HL-60/S4 (cell line): ENCODE measurements around the gene TOR2A.

ENCODE experiments used
- in situ Hi-C: fragments of 300-500 bp; cut with MboI; formaldehyde crosslinking; loops from 2 replicates; pipeline ENCODE4 v1.14.3; 2022; ENCODE audit warnings: low sequenced_read_pairs

Gene TOR2A

DNA sequence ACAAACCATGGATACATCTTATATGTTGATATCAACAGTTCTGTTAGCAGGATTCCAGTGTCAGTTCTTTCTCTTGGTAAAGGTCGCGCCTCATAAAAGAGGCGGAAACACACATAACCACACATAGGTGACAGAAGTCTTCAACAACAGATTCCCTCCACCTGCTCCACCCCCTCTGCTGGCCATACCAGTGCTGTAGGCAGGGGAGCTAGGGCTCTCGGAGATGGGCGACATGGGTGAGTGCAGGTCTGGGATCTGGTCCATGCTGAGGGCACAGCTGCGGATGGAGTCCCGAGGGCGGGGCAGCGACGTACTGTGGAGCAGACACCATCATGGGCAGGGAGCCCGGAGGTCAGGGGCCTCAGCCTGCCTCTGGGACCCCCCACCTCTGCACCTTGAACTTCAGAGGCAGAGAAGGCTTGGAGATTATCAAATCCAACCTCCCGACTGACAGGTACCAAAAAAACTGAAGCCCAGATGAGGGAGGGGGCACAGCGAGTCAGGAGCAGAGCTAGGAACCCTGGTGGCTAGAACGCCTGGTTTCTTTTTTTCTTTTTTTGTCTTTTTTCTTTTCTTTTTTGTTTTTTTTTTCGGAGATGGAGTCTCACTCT lies 12.0 kb upstream of the TOR2A start:
- in situ Hi-C loops: no loop called here

DNA sequence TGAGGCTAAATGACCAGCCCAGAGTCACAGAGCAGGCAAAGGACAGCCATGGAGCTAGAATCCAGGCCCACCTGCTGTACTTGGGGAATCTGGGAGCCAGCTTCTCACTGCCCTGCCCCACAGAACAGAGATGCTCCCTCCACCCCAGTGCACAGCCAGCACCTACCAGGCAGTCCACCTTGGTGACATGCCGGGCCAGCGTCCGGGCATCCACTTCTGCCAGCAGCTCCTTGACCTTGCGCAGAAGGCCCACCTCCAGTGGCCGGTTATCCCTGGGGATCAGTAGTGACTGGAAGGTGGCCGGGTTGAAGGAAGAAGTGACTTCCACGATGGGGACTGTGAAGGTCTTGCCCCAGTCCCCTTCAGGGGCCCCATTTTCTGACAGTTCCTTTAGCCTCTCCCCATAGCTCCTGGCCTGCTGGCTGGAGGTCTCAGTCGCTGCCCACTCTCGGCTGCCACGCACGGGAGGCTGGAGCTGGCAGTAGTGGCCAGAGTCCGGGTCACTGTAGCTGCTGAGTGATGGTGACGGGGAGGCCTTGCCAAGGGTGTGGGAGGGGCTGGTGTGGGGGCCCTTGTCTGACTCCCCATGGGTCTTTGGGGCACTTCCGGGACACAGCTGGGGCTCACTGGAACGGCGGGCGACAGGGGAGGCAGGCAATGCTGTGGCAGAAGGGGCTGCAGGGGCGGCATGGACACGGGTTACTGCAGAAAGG lies 9.5 kb upstream of the TOR2A start:
- in situ Hi-C loops: no loop called here

DNA sequence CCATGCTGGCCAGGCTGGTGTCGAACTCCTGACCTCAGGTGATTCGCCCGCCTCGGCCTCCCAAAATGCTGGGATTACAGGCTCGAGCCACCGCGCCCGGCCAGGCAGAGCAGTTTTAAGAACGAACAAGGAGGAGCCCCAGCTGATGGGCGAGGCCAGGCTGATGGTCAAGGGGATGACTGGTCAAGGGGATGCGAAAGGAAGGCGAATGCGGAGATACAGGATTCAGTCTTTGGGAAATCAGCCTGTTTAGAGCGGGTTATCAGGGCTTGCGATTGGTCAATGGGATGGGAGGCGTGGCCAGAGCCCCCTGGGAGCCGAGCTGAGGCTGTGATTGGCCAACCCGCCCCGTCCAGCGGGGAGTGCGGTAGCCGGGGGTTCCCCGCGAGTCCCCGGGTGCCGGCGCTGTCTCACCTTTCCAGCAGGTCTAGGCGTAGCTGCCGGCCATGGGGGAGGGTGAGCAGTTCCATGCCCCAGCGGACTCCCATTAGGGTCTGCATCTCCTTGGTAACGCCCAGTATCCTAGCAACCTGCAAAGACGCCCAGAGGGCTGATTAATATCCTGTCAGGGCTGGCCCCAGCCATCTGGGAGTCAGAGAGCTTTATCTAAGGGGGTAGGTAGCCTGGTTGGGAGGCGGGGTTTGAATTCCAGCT lies 7.5 kb upstream of the TOR2A start:
- in situ Hi-C loops: no loop called here

DNA sequence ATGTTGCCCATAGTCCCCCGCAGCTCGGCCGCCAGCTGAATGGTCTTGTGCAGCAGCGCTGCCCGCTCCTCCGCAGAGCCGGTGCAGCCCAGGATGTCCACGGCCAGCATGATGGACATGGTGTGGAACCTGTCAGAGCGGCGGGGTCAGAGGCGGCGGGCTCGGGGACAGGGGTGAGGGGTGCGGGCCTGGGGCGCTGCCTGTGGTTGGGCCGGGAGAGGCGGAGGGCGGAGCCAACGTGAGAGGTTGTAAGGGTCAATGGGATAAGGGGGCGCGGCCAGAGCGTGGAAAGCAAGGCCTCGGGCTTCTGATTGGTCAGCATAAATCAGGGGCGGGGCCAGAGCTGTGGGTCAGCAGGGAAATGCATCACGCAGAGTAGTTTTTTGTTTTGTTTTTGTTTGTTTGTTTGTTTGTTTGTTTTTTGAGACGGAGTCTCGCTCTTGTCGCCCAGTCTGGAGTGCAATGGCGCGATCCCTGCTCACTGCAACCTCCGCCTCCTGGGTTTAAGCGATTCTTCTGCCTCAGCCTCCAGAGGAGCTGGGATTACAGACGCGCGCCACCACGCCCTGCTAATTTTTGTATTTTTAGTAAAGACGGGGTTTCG lies 6.8 kb upstream of the TOR2A start:
- in situ Hi-C loops: no loop called here

DNA sequence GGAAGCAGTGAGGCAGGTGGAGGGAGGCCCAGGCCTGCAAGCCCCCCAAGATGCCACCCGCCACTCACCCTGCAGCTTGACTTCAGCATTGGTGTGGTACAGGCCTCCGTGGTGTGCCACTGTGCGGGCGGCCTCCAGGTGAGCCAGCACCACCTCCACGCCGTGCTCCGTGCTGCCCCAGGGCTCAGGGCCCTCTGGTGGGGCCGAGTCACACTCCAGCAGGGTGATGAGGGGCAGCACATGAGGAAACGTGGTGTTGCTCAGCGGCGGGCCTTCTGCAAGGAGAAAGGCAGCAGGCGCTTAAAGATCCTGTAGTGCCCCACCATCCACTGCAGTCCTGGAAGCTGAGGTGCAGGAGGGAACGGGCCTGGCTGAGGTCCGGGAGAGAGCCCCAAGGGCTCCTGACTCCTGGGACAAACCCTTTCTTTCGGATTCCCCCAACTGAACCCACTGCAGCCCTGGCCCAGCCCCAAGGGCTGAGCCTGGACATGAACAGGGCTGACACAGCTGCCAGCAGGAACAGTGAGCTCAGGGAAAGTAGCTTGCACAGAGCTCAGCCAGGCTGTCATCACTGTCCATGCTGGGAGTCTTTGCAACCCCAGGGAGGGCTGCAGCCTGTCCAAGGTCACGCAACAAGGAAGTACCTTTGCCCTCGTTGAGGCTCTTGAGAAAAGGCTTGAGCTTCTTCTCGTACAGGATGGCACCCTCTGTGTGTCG lies 4.7 kb upstream of the TOR2A start:
- in situ Hi-C loops: loop anchor here (5.0 to 10.0 kb wide), 4 partner anchors 43 to 235 kb away; partner anchors contain the start of gene AK1

DNA sequence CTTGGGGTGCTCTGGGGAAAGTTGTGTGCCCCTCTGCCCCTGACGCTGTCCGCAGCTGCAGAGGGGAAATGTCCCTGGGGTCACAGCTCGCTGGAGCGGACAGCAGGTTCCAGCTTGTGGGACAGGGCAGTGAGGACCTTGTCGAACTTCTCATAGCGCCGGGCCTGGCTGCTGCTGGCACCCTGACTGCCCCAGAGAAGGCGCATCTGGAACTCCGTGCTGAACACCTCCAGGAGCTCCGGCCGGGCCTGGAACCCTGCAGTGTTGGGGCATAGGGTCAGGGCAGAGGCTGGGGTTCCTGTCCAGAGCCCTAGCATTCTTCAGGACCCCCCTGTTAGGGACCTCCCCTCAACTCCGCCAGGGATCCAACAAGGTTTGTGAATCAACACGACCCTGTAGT lies 3.6 kb upstream of the TOR2A start:
- in situ Hi-C loops: loop anchor here (5.0 to 10.0 kb wide), 4 partner anchors 44 to 234 kb away; partner anchors contain the start of gene AK1

DNA sequence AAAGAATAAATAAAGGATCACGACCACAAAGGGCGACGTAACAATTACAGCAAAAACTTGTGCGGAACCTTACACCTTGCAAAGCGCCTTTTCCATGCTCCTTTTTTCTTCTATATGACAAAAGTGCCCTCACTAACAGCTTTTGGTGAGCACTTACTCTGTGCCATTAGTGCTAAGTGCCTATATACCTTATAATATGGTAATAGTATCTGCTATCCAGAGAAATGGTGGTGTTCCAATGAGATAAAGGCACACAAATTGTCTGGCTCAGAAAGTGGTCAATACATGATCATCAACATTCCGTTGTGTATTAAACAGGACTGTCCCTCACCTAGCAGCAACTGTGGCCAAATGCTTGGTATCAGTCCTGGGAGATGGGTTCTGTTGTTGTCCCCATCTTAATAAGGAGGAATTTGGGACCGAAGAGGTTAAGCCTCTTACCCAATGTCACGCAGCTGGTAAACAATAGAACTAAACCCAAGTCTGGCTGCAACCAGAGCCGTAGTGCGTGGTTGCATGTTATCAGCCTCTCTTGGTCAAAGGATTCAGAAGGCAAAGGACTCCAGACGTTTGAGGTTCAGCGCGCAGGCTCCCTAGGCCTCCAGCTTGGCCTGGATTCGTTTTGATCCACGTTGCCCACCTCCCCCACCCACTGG lies 564 bp upstream of the TOR2A start:
- in situ Hi-C loops: loop anchor here (5.0 to 10.0 kb wide), 4 partner anchors 47 to 231 kb away; partner anchors contain the start of gene AK1

DNA sequence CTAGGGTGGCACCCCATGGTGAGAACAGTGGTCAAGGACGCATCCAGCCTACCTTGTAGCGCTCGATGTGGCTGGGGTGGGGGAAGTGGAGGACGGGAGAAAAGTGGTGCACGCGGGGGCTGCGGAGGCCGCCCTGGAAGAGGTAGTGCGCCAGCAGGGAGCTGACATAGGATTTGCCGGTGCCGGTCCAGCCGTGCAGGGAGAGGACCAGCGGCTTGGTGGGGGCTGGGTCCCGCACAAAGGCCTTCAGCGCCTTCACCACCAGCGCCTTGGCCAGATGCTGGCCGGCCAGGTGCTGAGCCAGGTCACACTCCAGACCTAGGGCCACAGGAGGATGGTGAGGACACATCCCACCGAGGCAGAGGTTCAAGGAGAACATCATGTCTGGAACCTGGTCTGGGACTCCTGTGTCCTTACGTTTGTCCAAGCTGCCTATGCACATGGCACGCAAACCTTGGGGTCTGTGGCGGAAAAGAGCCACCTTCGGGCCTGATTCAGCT lies 797 bp downstream of the TOR2A start:
- in situ Hi-C loops: loop anchor here (10.0 kb wide), 3 partner anchors 139 to 229 kb away; partner anchors contain the start of gene AK1

DNA sequence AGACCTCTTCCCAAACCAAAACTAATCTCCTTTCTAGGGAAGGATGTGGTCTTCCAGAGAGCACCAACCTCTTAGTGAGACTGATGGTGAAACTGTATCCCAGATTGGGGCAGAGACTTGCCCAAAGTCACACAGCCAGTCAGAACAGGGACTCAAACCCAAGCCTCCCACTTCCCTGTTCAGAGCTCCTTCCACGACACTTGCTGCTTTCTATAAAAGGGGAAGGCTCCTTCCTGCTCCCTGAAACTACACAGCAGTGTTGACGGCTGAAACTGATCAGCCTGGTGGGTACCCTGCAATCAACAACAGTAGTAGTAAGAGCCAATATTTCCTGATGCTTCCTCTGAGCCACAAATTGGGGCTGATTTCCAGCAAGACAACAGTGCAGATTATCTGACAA lies 1.5 kb downstream of the TOR2A start:
- in situ Hi-C loops: loop anchor here (10.0 kb wide), 3 partner anchors 139 to 229 kb away; partner anchors contain the start of gene AK1

DNA sequence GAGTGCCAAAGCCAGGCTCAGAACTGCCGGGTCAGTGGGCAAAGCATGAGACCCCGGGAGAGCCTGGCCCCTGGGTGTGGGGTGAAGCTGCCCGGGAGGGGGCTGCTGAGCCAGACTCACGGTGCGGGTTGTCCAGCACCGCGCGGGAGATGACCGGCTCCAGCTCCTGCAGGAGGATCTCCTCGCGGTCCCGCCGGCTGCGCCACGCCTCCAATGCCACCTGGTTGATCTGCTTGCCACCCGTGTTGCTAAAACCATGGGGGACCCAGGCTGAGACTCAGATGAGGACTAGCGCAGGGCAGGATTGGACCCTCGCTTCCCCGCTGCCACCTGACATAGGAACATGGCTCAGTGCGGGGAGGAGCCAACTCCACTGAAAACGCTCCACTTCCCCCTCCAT lies 2.6 kb downstream of the TOR2A start:
- in situ Hi-C loops: loop anchor here (10.0 kb wide), 3 partner anchors 138 to 228 kb away; partner anchors contain the start of gene AK1

DNA sequence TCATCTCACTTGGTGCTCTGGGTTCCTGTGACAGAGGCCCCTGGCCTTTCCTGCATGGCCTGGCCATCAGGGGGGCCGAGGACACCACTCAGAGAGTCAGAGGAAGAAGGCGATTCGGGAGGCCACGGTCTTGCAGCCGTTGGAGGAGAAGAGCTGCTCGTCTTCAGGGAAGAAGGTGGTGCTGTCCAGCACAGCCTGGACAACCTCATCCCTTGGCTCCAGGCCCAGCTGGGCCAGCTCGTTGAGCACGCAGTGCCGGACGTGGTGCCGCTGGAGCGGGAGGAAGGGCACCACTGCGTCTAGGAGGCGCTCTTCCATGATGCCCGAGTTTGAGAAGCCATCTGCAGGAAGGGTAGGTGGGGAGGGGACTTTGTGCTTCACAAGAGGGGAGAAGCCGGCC lies 3.2 kb downstream of the TOR2A start:
- in situ Hi-C loops: loop anchor here (10.0 kb wide), 3 partner anchors 137 to 227 kb away; partner anchors contain the start of gene AK1

DNA sequence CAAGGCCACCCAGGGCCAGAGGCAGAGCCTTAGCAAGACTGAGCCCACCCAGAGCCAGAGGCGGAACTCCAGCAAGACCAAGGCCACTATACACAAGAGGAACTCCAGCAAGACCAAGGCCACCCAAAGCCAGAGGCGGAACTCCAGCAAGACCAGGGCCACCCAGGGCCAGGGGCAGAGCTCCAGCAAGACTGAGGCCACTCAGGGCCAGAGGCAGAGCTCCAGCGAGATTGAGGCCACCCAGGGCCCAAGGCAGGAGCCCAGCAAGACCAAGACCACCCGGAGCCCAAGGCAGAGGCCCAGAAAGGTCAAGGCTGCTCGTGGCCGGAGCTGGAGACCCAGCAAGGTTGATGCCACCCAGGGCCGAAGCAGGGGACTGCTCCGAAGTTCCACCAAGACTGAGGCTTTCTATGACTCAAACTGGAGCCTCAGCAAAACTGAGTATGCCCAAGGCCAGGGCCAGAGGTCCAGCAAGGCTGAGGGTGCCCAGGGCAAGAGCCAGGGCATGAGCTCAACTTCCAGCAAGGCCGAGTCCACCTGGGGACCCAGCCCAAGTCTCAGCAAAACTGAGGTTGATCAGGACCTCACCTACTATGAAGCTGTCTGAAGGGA lies 4.2 kb downstream of the TOR2A start:
- in situ Hi-C loops: loop anchor here (10.0 kb wide), 3 partner anchors 136 to 226 kb away; partner anchors contain the start of gene AK1

DNA sequence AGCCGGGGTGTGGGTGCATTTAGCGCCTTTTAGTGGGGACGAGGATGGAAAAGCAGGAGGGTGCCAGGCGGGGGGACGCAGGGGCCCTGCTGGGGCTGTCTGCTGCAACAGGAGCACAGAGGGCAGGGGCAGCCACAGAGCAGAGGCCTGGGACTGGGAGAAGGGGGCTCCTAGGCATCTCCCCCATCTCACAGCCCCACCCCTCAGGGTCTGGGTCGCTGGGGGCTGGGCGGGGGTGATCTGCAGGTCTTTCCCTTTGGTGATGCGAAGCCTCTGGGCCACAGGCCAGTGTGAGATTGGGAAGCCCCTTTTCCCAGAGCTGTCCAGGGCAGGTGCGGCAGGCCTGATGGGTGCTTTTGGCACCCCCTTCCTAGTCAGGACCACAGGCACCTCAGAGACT lies 4.8 kb downstream of the TOR2A start:
- in situ Hi-C loops: loop anchor here (10.0 kb wide), 3 partner anchors 135 to 225 kb away; partner anchors contain the start of gene AK1

DNA sequence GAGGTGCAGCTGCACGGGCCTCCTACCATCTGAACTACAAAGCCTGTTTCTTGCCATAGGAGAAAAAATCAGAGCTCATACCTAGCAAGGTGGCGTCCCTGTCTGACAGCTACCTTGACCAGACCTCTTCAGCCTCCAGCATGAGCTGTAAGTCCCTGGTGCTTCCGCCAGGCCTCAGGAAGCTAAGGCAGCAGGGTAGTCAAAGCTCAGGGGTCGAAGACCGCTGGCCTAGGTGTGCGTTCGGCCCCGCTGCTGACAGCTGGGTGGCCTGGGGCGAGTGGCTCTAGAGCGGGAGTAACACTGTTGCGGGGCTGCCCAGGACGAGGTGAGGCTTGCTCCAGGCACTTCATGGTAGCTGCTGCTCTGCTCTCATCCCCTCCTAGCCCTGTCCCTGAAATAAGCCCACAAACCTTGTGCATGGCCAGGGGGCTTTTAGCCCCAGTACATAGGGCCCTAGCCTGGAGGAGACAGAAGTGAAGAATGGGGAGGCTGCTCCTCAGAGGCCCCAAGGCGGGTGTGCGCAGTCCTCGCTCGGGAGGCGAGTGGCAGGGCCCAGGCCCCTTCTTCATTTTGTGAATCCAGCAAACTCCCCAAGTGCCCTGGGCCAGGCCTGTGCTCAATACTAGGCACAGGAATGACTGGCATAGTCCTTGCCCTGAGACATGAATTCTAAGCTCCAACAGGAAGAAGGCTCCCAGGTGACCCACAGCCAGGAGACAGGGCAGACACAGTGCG lies 5.4 kb downstream of the TOR2A start:
- in situ Hi-C loops: loop anchor here (10.0 kb wide), 3 partner anchors 135 to 225 kb away; partner anchors contain the start of gene AK1

DNA sequence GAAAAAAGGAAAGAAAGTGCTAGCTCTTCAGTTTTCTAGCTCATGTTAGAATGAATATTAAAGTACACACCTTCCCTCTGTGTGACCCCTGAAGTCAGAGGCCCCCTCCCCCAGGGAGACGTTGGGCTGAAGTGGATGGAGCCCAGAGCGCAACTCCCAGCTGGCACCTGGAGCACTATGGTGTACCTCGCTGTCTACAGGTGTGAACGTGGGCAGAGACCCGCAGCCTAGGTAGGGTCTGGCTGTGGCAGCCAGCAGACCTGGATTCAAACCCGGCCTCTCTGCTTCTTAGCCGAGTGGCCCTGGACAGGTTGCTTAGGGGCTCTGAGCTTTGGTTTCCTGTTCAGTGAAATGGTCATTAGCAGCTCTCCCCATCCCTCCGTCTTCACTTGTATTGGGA lies 6.3 kb downstream of the TOR2A start:
- in situ Hi-C loops: no loop called here

DNA sequence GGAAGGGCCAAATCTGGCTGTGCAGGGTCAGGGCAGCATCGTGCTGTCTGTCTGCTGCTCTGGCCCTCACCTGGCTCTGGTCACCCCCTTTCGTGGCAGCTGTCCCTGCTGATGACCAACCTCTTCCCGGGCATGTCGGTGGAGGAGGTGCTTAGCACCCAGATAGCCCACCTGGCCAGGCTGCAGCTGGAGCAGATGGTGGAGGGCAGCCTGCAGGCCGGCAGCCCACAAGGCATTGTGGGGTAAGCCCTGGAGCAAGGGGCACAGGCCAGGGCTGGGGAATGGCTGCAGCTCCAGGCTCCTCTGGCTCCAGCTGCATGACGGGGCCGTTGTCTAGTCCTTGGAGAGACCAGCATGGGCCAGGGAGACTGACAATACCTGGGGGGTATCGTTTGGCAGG lies 8.2 kb downstream of the TOR2A start:
- in situ Hi-C loops: no loop called here

DNA sequence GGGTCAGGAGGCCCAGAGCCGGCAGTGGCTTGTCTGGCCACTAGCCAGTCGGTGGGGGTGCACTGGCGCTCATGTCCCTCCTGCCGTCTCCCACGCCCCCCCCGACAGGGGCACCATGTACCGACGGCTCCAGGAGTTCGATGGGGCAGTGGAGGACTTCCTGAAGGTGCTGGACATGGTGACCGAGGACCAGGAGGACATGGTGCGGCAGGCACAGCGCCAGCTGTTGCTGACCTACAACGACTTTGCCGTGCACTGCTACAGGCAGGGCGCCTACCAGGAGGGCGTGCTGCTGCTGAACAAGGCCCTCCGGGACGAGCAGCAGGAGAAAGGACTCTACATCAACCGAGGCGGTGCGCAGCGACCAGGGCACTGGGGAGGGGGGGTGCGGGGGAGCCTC lies 11.1 kb downstream of the TOR2A start:
- in situ Hi-C loops: no loop called here

DNA sequence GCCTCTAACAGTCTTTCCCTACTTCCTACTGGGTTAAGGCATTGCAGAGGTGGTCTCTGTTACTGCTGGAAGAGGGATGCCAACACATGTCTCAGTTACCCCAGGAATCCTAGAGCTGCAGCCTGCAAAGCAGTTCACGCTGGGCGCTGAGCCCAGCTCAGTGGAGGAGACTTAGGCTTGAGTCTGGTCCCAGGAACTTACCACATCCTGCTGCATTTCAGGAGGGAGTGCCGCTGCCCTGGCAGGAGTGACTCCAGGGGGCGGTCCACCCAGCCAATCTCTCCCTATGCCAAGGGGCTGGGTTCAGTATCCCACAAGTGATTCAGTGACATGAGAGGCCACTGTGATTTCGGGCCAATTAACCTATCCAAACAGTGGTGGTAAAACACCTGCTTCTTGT lies 11.7 kb downstream of the TOR2A start:
- in situ Hi-C loops: no loop called here

DNA sequence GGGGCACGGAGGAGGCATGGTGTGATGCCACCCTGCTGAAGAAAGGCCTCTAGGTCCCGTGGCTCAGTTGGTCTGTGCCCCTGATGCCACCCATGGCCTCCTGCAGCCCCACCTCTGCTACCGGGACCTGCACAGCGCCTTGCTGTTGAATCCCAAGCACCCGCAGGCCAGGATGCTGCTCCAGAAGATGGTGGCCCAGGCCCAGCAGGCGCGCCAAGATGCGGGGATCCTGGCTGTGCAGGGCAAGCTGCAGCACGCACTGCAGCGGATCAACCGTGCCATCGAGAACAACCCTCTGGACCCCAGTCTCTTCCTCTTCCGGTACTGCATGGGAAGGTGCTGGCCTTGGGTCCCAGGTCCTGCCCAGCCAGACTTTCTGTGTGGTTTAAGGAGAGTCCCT lies 12.1 kb downstream of the TOR2A start:
- in situ Hi-C loops: no loop called here
